H1 (cell line): ENCODE results near the gene CYP17A1. TPM values are rescaled to one million over a fixed set of nuclear protein-coding genes. Genes with fewer than 3 reads are reported as not detected.

ENCODE experiments used
- CTCF ChIA-PET: fragments of 300-600 bp; sonication (Branson Sonifier 250); formaldehyde crosslinking; loops from one replicate; lab custom pipeline; 2021; ENCODE audit not compliant: partially characterized antibody; lab: Charles Lee
- POLR2A ChIA-PET: fragments of 300-600 bp; sonication (Branson Sonifier 250); formaldehyde crosslinking; loops from one replicate; lab custom pipeline; 2021; ENCODE audit warnings: inconsistent platforms; ENCODE audit not compliant: partially characterized antibody; lab: Charles Lee
- DNase-seq, 2 experiments: peaks; one replicate each; pipeline versions ENCODE4 v3.0.0 to v3.0.0-alpha.2; 2010 to 2022; ENCODE audit warnings: low spot score in 2 of 2, low read depth in 1 of 2, mixed read lengths in 1 of 2
- FAIRE-seq: peaks from 2 replicates; lab custom pipeline; 2011; peaks lifted over from hg19 to GRCh38; lab: Jason Lieb, UNC
- H2AFZ ChIP-seq: 2 replicates; pipeline ENCODE4 v1.8.1; 2012; ENCODE audit warnings: low read length, inconsistent platforms
- H2AK5ac ChIP-seq: 2 replicates; pipeline ENCODE4 v1.6.1; 2013; ENCODE audit warnings: low read depth, low read length
- H2BK120ac ChIP-seq: replicated peaks from 2 replicates; pipeline ENCODE3; 2013; ENCODE audit warnings: low read depth, low read length, inconsistent platforms
- H2BK12ac ChIP-seq: 2 replicates; pipeline ENCODE4 v1.6.1; 2013; ENCODE audit warnings: low read depth, low read length
- H2BK15ac ChIP-seq: 2 replicates; pipeline ENCODE4 v1.6.1; 2013; ENCODE audit warnings: low read length
- H2BK20ac ChIP-seq: 2 replicates; pipeline ENCODE4 v1.6.1; 2013; ENCODE audit warnings: low read length
- H2BK5ac ChIP-seq: 2 replicates; pipeline ENCODE4 v1.6.1; 2013; ENCODE audit warnings: low read depth, low read length
- H3K14ac ChIP-seq: 2 replicates; pipeline ENCODE4 v1.6.1; 2013; ENCODE audit warnings: inconsistent platforms; ENCODE audit not compliant: insufficient read length
- H3K18ac ChIP-seq: 2 replicates; pipeline ENCODE4 v1.6.1; 2013; ENCODE audit warnings: low read length; ENCODE audit errors: extremely low read depth
- H3K23ac ChIP-seq: 2 replicates; pipeline ENCODE4 v1.6.1; 2013; ENCODE audit warnings: inconsistent platforms; ENCODE audit not compliant: insufficient read length
- H3K23me2 ChIP-seq: 2 replicates; pipeline ENCODE4 v1.6.1; 2013; ENCODE audit warnings: low read depth, low read length
- H3K27ac ChIP-seq: 2 replicates; pipeline ENCODE4 v1.6.1; 2011; ENCODE audit warnings: low read depth, low read length, inconsistent platforms
- H3K27me3 ChIP-seq, 4 experiments: replicated peaks in 1 of 4; 1 replicate in 1 of 4; 2 replicates in 3 of 4; pipeline versions ENCODE4 v1.6.1 to v1.8.1; 2011 to 2013; ENCODE audit warnings: low read length in 3 of 4, mild to moderate bottlenecking in 3 of 4, inconsistent platforms in 2 of 4, mixed read lengths in 2 of 4, moderate library complexity in 1 of 4; ENCODE audit not compliant: control insufficient read depth in 3 of 4, insufficient read depth in 3 of 4; ENCODE audit errors: extremely low read depth in 1 of 4
- H3K36me3 ChIP-seq, 4 experiments: 2 replicates each; pipeline versions ENCODE4 v1.6.1 to v1.8.1; 2011 to 2013; ENCODE audit warnings: mild to moderate bottlenecking in 4 of 4, low read length in 3 of 4, moderate library complexity in 2 of 4, control low read depth in 1 of 4, inconsistent platforms in 1 of 4; ENCODE audit not compliant: insufficient read depth in 4 of 4, control insufficient read depth in 2 of 4
- H3K4ac ChIP-seq: replicated peaks from 2 replicates; pipeline ENCODE3; 2013; ENCODE audit warnings: low read length, low read depth, mixed read lengths, inconsistent platforms; ENCODE audit not compliant: insufficient read length
- H3K4me1 ChIP-seq, 4 experiments: replicated peaks in 1 of 4; 1 replicate in 1 of 4; 2 replicates in 3 of 4; pipeline versions ENCODE4 v1.6.1 to v1.8.1; 2011 to 2013; ENCODE audit warnings: low read length in 3 of 4, inconsistent platforms in 2 of 4, mixed read lengths in 1 of 4; ENCODE audit not compliant: insufficient read depth in 4 of 4, control insufficient read depth in 3 of 4
- H3K4me2 ChIP-seq, 2 experiments: 2 replicates each; pipeline versions ENCODE4 v1.6.1 to v1.8.1; 2011 to 2013; ENCODE audit warnings: low read depth in 2 of 2, low read length in 2 of 2, control low read depth in 1 of 2, inconsistent platforms in 1 of 2, mild to moderate bottlenecking in 1 of 2; ENCODE audit not compliant: insufficient read depth in 1 of 2
- H3K4me3 ChIP-seq, 4 experiments: fragments of 200-600, 300-600 bp in 1 of 4; sonication (generic), shearing (Covaris generic), sonication (Bioruptor Twin) in 1 of 4; 2 replicates each; pipeline versions ENCODE4 v1.5.1 to v1.8.1; 2011 to 2016; ENCODE audit warnings: low read length in 4 of 4, low read depth in 3 of 4, control low read depth in 2 of 4, inconsistent platforms in 2 of 4, mild to moderate bottlenecking in 2 of 4, mixed read lengths in 1 of 4, moderate library complexity in 1 of 4; ENCODE audit not compliant: insufficient read depth in 2 of 4; ENCODE audit errors: extremely low read depth in 1 of 4
- H3K56ac ChIP-seq: replicated peaks from 2 replicates; pipeline ENCODE3; 2013; ENCODE audit warnings: low read depth, mild to moderate bottlenecking, mixed read lengths, low read length, inconsistent platforms; ENCODE audit not compliant: insufficient read length
- H3K79me1 ChIP-seq: 2 replicates; pipeline ENCODE4 v1.6.1; 2013; ENCODE audit warnings: low read depth, low read length, control low read depth
- H3K79me2 ChIP-seq, 2 experiments: 2 replicates each; pipeline versions ENCODE4 v1.6.1 to v1.8.1; 2012 to 2013; ENCODE audit warnings: low read length in 2 of 2, mild to moderate bottlenecking in 2 of 2, inconsistent platforms in 1 of 2; ENCODE audit not compliant: insufficient read depth in 2 of 2, control insufficient read depth in 1 of 2
- H3K9ac ChIP-seq, 4 experiments: replicated peaks in 1 of 4; 1 replicate in 1 of 4; 2 replicates in 3 of 4; pipeline versions ENCODE4 v1.6.1 to v1.8.1; 2011 to 2013; ENCODE audit warnings: low read depth in 3 of 4, low read length in 3 of 4, control low read depth in 2 of 4, mild to moderate bottlenecking in 2 of 4, moderate library complexity in 2 of 4, inconsistent platforms in 1 of 4; ENCODE audit errors: extremely low read depth in 1 of 4
- H3K9me3 ChIP-seq, 2 experiments: 2 replicates each; pipeline versions ENCODE4 v1.6.1 to v1.8.1; 2012 to 2013; ENCODE audit warnings: mild to moderate bottlenecking in 2 of 2, moderate library complexity in 2 of 2, control low read depth in 1 of 2, inconsistent platforms in 1 of 2, low read depth in 1 of 2, low read length in 1 of 2, mixed read lengths in 1 of 2; ENCODE audit not compliant: insufficient read depth in 2 of 2
- H4K20me1 ChIP-seq, 2 experiments: replicated peaks in 1 of 2; 2 replicates each; pipeline versions ENCODE3 to v1.8.1; 2011 to 2013; ENCODE audit warnings: inconsistent platforms in 2 of 2, low read length in 2 of 2, mild to moderate bottlenecking in 1 of 2; ENCODE audit not compliant: insufficient read depth in 2 of 2, control insufficient read depth in 1 of 2
- H4K5ac ChIP-seq: 2 replicates; pipeline ENCODE4 v1.6.1; 2013; ENCODE audit warnings: low read length, low read depth, mixed read lengths, inconsistent platforms; ENCODE audit not compliant: insufficient read length
- H4K8ac ChIP-seq: 2 replicates; pipeline ENCODE4 v1.8.0; 2013; ENCODE audit warnings: mild to moderate bottlenecking, moderate library complexity, low read length, inconsistent platforms; ENCODE audit not compliant: insufficient read depth; ENCODE audit errors: extremely low read depth
- H4K91ac ChIP-seq: replicated peaks from 2 replicates; pipeline ENCODE3; 2013; ENCODE audit warnings: low read length, mixed read lengths, inconsistent platforms; ENCODE audit not compliant: insufficient read length
- CHD1 ChIP-seq: IDR thresholded peaks from 2 replicates; pipeline ENCODE4 v1.6.1; 2012; ENCODE audit warnings: low read depth, low read length, improper control_type of control experiment
- CREB1 ChIP-seq: IDR thresholded peaks from 2 replicates; pipeline ENCODE4 v1.6.1; 2012; ENCODE audit warnings: inconsistent platforms
- CTBP2 ChIP-seq: IDR thresholded peaks from 2 replicates; pipeline ENCODE4 v1.7.0; 2011; ENCODE audit warnings: borderline replicate concordance, mild to moderate bottlenecking, moderate library complexity, mixed read lengths, low read length; ENCODE audit not compliant: insufficient read depth, insufficient read length
- EP300 ChIP-seq, 2 experiments: IDR thresholded peaks; 1 replicate in 1 of 2; 2 replicates in 1 of 2; pipeline ENCODE4 v1.6.1; 2011 to 2012; ENCODE audit warnings: low read depth in 2 of 2, low read length in 2 of 2, mild to moderate bottlenecking in 2 of 2, borderline replicate concordance in 1 of 2, inconsistent platforms in 1 of 2, moderate library complexity in 1 of 2
- EZH2 ChIP-seq: fragments of 200-600 bp; sonication (generic); IDR thresholded peaks from 2 replicates; pipeline ENCODE4 v1.7.1; 2012; ENCODE audit warnings: low read depth, mild to moderate bottlenecking, moderate library complexity, low read length, inconsistent platforms; ENCODE audit not compliant: severe bottlenecking
- FOSL1 ChIP-seq: IDR thresholded peaks from 2 replicates; pipeline ENCODE4 v1.6.1; 2011; ENCODE audit warnings: mild to moderate bottlenecking, low read depth, low read length, moderate library complexity; ENCODE audit not compliant: insufficient read depth
- KDM1A ChIP-seq: fragments of 200-600, 300-600 bp; sonication (generic); IDR thresholded peaks from 2 replicates; pipeline ENCODE4 v1.7.1; 2016; ENCODE audit warnings: mild to moderate bottlenecking, low read length, borderline replicate concordance
- PHF8 ChIP-seq: fragments of 200-600 bp; sonication (generic); conservative IDR thresholded peaks from 2 replicates; pipeline ENCODE4 v1.7.1; 2012; ENCODE audit warnings: low read depth, mild to moderate bottlenecking, inconsistent platforms, low read length, moderate library complexity
- POLR2A ChIP-seq, 2 experiments: IDR thresholded peaks; 1 replicate in 1 of 2; 2 replicates in 1 of 2; pipeline ENCODE4 v1.6.1; 2011; ENCODE audit warnings: low read depth in 2 of 2, low read length in 2 of 2, mild to moderate bottlenecking in 2 of 2; ENCODE audit errors: control extremely low read depth in 1 of 2
- RBBP5 ChIP-seq: IDR thresholded peaks from 2 replicates; pipeline ENCODE4 v1.7.1; 2012; ENCODE audit warnings: low read depth, mild to moderate bottlenecking, inconsistent platforms, low read length, moderate library complexity, borderline replicate concordance
- SP1 ChIP-seq: IDR thresholded peaks from 2 replicates; pipeline ENCODE4 v1.6.1; 2011; ENCODE audit warnings: low read depth, low read length
- TCF12 ChIP-seq: IDR thresholded peaks from 2 replicates; pipeline ENCODE4 v1.6.1; 2011; ENCODE audit warnings: low read depth, mild to moderate bottlenecking, low read length
- YY1 ChIP-seq: IDR thresholded peaks from 2 replicates; pipeline ENCODE4 v1.6.1; 2011; ENCODE audit warnings: low read depth, mild to moderate bottlenecking, low read length
- whole genome bisulfite sequencing, 2 experiments: shearing (Covaris generic) in 1 of 2; methylation state at CpG; one replicate each; pipeline versions ENCODE4 v1.1.6 to v1.1.7; 2013 to 2015; ENCODE audit warnings: low lambda C conversion rate in 2 of 2, mixed read lengths in 2 of 2, inconsistent platforms in 1 of 2, low coverage in 1 of 2, missing lambda C conversion rate in 1 of 2; ENCODE audit not compliant: insufficient replicate concordance in 2 of 2, insufficient coverage in 1 of 2, insufficient read length in 1 of 2; ENCODE audit errors: extremely low coverage in 1 of 2, missing lambda C conversion rate in 1 of 2; 5-methylcytosine and 5-hydroxymethylcytosine counted together
- polyA plus RNA-seq, 7 experiments: library from polyadenylated mRNA; depleted of rRNA in 3 of 7; stranded (reverse) in 5 of 7; unstranded in 2 of 7; fragments of >200 nt in 5 of 7; fragments of 200-250 nt in 2 of 7; gene quantifications; 1 replicate in 5 of 7; 2 replicates in 1 of 7; 4 replicates in 1 of 7; pipeline versions ENCODE4 v1.2.1 to v1.2.3, GENCODE V29; 2011 to 2013; ENCODE audit warnings: missing spikeins in 2 of 7, mixed read lengths in 2 of 7
- total RNA-seq: library from RNA; stranded (reverse); fragmentation: NEBNext Ultra II Directional; extraction: Animal tissue kit (Norgen Biotek cat#: 25700); gene quantifications from 2 replicates; pipeline ENCODE4 v1.2.1, GENCODE V29; 2021

The CYP17A1 gene
- total and polyA plus RNA-seq, 2 of the 8 experiments (the other 6 are each of a cell fraction or from before 2014, with no cell fraction given): not detected

DNA sequence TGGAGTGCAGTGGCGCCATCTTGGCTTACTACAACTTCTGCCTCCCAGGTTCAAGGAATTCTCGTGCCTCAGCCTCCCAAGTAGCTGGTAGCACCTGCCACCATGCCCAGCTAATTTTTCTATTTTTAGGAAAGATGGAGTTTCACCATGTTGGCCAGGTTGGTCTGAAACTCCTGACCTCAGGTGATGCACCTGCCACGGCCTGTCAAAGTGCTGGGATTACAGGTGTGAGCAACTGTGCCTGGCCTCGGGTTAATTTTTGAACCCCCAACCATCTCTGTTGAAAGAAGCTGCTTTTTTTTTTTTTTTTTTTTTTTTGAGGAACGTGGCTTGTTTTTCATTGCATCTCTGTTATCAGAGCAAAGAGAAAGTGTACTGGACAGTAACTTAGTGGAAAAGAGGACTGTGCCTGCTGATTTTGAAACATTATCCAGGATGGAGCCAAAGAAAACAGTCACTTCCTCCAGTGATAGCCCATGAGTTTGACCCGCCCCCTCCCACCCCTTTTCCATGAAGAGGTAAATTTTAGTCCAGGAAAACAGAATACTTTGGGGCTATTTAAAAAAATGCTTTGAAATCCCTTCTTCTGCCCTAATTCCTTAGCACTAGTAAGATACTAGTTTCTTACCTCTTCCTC is 55.2 kb downstream of the CYP17A1 start:
- WGBS, 2 experiments: 97% methylated on average over 4 of the region's 6 CpGs; no CpG with 5 or more reads in 1 of the 2 experiments
- no peak overlapping the region for H3K23ac ChIP-seq
- no peak overlapping the region for H3K9ac ChIP-seq
- no peak overlapping the region for H2BK20ac ChIP-seq
- ChIA-PET POLR2A (interaction anchor here (0.6 to 1.0 kb wide), 3 partner anchors 19 to 31 kb away, joined by 3 to 4 read pairs (median 3); no protein-coding TSS in a partner anchor), CTCF (interaction anchor here (0.9 to 1.6 kb wide), 2 partner anchors 51 to 53 kb away, joined by 3 read pairs; no protein-coding TSS in a partner anchor)
- no peak for DNase-seq
- H3K9me3 ChIP-seq: no peaks in the 10 kb centered on the region
- H3K36me3 ChIP-seq: no peaks in the 10 kb centered on the region
- H4K20me1 ChIP-seq: peaks cover 2 to 6% of the 10 kb centered on the region in 2 experiments
- no peak overlapping the region for H3K4ac ChIP-seq
- no peak overlapping the region for H2BK5ac ChIP-seq
- no peaks in the 10 kb centered on the region for H3K79me2 ChIP-seq
- H2AFZ ChIP-seq: no peak overlapping the region
- H3K23me2 ChIP-seq: no peaks in the 10 kb centered on the region
- no peak overlapping the region for H2BK15ac ChIP-seq
- FAIRE-seq: no peak
- no peaks in the 10 kb centered on the region; a peak in 1 of 7 replicates for H3K27me3 ChIP-seq
- H3K79me1 ChIP-seq: peaks cover 6% of the 10 kb centered on the region
- H4K5ac ChIP-seq: no peak overlapping the region
- no peak overlapping the region for H2BK12ac ChIP-seq
- no peak overlapping the region for H4K91ac ChIP-seq
- no peak overlapping the region for H3K4me3 ChIP-seq
- H2AK5ac ChIP-seq: no peak overlapping the region
- H3K27ac ChIP-seq: no peak overlapping the region
- no peak overlapping the region for H3K4me2 ChIP-seq
- peaks cover 8 to 23% (median 17%) of the 10 kb centered on the region in 4 experiments for H3K4me1 ChIP-seq
- no peak overlapping the region for H4K8ac ChIP-seq
- H3K14ac ChIP-seq: no peak overlapping the region
- no peak overlapping the region for H3K18ac ChIP-seq
- H3K56ac ChIP-seq: no peak overlapping the region
- H2BK120ac ChIP-seq: no peak overlapping the region
- TF ChIP-seq CREB1 (no peak), YY1 (no peak), TCF12 (no peak), CHD1 (no peak), PHF8 (no peak), KDM1A (no peak), EP300 (IDR thresholded peaks at IDR 0.05; ENCODE audit: borderline replicate concordance in 1 of 2, low read depth in 2 of 2, low read length in 2 of 2) (no peak), FOSL1 (no peak), CTBP2 (no peak), RBBP5 (no peak), SP1 (no peak), EZH2 (no peak), POLR2A (IDR thresholded peaks at IDR 0.05; ENCODE audit: control extremely low read depth in 1 of 2, low read depth in 2 of 2, low read length in 2 of 2) (no peak)
